SU-DHL-6 (cell line): ENCODE results near the gene ZNF487.

Source experiments
- EZH2phosphoT487 ChIP-seq: fragments of 200-600 bp; sonication (generic), shearing (Covaris generic); conservative IDR thresholded peaks from 2 replicates; pipeline ENCODE4 v1.6.1; 2018; ENCODE audit warnings: mild to moderate bottlenecking, antibody characterized with exemption, low read length, moderate library complexity, mixed read lengths
- TF ChIP-seq, protein P1 (sequence below): fragments of 200-600 bp; sonication (generic); IDR thresholded peaks from one replicate; pipeline ENCODE4 v1.5.1; 2017; ENCODE audit warnings: antibody characterized with exemption, mild to moderate bottlenecking, low read length, moderate library complexity; ENCODE audit not compliant: insufficient read depth, poor library complexity, severe bottlenecking

DNA sequence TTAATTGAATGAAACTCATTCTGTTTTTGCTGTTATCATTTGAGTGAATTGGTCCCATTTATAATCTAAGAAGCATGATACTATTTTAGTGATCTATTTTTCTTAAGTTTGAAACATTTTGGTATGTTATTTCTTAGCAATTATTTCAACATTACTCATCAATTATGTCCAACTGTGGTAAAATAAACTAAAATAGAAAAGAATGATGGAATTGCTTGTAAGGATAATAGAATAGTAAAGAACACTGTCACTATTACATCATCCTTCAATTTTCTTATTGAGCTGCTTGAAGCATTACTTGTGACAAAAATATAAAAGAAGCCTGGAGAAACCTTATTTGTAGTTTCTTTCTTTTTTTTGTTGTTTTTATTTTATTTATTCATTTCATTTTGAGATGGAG is 42.4 kb downstream of the ZNF487 start:
- TF ChIP-seq, protein P1, sequence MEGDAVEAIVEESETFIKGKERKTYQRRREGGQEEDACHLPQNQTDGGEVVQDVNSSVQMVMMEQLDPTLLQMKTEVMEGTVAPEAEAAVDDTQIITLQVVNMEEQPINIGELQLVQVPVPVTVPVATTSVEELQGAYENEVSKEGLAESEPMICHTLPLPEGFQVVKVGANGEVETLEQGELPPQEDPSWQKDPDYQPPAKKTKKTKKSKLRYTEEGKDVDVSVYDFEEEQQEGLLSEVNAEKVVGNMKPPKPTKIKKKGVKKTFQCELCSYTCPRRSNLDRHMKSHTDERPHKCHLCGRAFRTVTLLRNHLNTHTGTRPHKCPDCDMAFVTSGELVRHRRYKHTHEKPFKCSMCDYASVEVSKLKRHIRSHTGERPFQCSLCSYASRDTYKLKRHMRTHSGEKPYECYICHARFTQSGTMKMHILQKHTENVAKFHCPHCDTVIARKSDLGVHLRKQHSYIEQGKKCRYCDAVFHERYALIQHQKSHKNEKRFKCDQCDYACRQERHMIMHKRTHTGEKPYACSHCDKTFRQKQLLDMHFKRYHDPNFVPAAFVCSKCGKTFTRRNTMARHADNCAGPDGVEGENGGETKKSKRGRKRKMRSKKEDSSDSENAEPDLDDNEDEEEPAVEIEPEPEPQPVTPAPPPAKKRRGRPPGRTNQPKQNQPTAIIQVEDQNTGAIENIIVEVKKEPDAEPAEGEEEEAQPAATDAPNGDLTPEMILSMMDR = no peak
- no peak for TF ChIP-seq EZH2phosphoT487
